Uterus (tissue), 4 donors: Measurements from ENCODE around the gene TLE2. TPM values are rescaled to one million over a fixed set of nuclear protein-coding genes. Genes with fewer than 3 reads are reported as not detected.

Experiments used
- DNase-seq, 2 donors: peaks; one replicate each; pipeline ENCODE4 v3.0.0-alpha.2; 2019 to 2020
- H3K27ac ChIP-seq, 2 donors: fragments of 200-600 bp; sonication (generic); 1 replicate in 1 of 2; 2 replicates in 1 of 2; pipeline ENCODE4 v1.5.1; 2016 to 2018
- H3K27me3 ChIP-seq, 2 donors: fragments of 200-600 bp; sonication (generic); one replicate each; pipeline ENCODE4 v1.5.1; 2018 to 2019; ENCODE audit warnings: control low read depth in 1 of 2
- H3K36me3 ChIP-seq, 2 donors: fragments of 200-600 bp; sonication (generic); one replicate each; pipeline ENCODE4 v1.5.1; 2019; ENCODE audit warnings: control low read depth in 1 of 2
- H3K4me1 ChIP-seq, 2 donors: fragments of 200-600 bp; sonication (generic); one replicate each; pipeline ENCODE4 v1.5.1; 2018 to 2019; ENCODE audit warnings: control low read depth in 1 of 2
- H3K4me3 ChIP-seq, 2 donors: fragments of 200-600 bp; sonication (generic); 1 replicate in 1 of 2; 2 replicates in 1 of 2; pipeline ENCODE4 v1.5.1; 2018 to 2019; ENCODE audit warnings: mild to moderate bottlenecking in 1 of 2
- H3K9me3 ChIP-seq, 2 donors: fragments of 200-600 bp; sonication (generic); one replicate each; pipeline ENCODE4 v1.5.1; 2019; ENCODE audit warnings: control low read depth in 1 of 2
- CTCF ChIP-seq, 4 experiments: fragments of 200-600 bp in 2 of 4; fragments of 450-650 bp in 2 of 4; sonication (generic) in 2 of 4; IDR thresholded peaks; one replicate each; pipeline ENCODE4 v1.5.1; 2016 to 2019; ENCODE audit warnings: antibody characterized with exemption in 4 of 4, mild to moderate bottlenecking in 2 of 4, moderate library complexity in 1 of 4
- POLR2A ChIP-seq, 2 donors: fragments of 450-650 bp; IDR thresholded peaks; one replicate each; pipeline ENCODE4 v1.6.1; 2016; ENCODE audit warnings: antibody characterized with exemption in 2 of 2, mild to moderate bottlenecking in 1 of 2, moderate library complexity in 1 of 2
- intact Hi-C: fragments of 100-400 bp; cut with DNase I; formaldehyde crosslinking; loops from one replicate; pipeline ENCODE4 v1.15.1; 2023; ENCODE audit warnings: low total_unique reads
- total RNA-seq, 4 donors: library from RNA; depleted of rRNA in 3 of 4; stranded (reverse); fragments of >200 nt in 3 of 4; gene quantifications; one replicate each; pipeline versions ENCODE4 v1.1.0 to v1.2.4, GENCODE V29; 2014 to 2023
- donor health status: DM: yes; HTN: yes; CAD: no.

The TLE2 gene
- total RNA-seq, 4 donors from 2014 or later = 24.9 to 102 (median 62.3) TPM

GRCh38 chr19:3059653-3060052 is 30.6 kb upstream of the TLE2 start:
- intact Hi-C loops = no loop called here
- H3K9me3 ChIP-seq = no peaks in the 10 kb centered on the region
- no peaks in the 10 kb centered on the region for H3K27me3 ChIP-seq
- H3K36me3 ChIP-seq = no peaks in the 10 kb centered on the region
- no peak for TF ChIP-seq CTCF (IDR thresholded peaks at IDR 0.05)
- no peak for TF ChIP-seq POLR2A (IDR thresholded peaks at IDR 0.05)
- H3K4me3 ChIP-seq = no peak overlapping the region
- no peak for DNase-seq
- H3K27ac ChIP-seq = peak overlapping the region; percentile 98 to 99
- peaks cover 8 to 36% of the 10 kb centered on the region in 2 donors for H3K4me1 ChIP-seq

DNA sequence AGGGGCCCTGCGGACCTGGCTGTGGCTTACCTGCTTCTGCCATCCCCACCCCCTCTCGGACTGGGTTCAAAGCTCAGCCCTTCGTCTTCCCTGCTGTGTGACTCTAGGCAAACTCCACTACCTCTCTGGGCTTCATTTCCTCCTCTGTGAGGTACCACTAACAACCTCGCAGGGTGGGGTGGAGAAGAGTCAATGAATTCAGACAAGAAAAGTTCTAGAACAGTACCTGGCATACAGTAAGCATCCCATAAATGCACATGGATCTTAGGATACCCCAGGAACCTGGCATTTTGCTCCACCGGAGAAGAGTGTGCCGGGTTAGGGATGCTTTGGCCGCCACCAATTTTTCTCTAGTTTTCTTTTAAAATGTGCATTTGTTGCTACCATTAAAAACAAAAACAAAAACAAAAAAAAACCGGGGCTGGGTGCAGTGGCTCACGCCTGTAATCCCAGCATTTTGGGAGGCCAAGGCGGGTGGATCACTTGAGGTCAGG is 29.8 kb upstream of the TLE2 start:
- Histone ChIP-seq H3K4me3 (no peak overlapping the region), H3K27me3 (no peaks in the 10 kb centered on the region), H3K4me1 (peaks cover 8 to 36% of the 10 kb centered on the region in 2 donors), H3K27ac (peak overlapping the region; percentile 82 to 88), H3K9me3 (no peaks in the 10 kb centered on the region), H3K36me3 (no peaks in the 10 kb centered on the region)
- no peak for DNase-seq
- TF ChIP-seq CTCF (IDR thresholded peaks at IDR 0.05) (no peak), POLR2A (IDR thresholded peaks at IDR 0.05) (no peak)
- intact Hi-C loops = no loop called here

GRCh38 chr19:3058009-3058820 is 29.1 kb upstream of the TLE2 start:
- no peak for DNase-seq
- no peak for TF ChIP-seq CTCF (IDR thresholded peaks at IDR 0.05)
- TF ChIP-seq POLR2A (IDR thresholded peaks at IDR 0.05) = no peak
- Histone ChIP-seq H3K27ac (peak overlapping the region; percentile 82 to 88), H3K4me1 (peaks cover 8 to 36% of the 10 kb centered on the region in 2 donors), H3K36me3 (no peaks in the 10 kb centered on the region), H3K27me3 (no peaks in the 10 kb centered on the region), H3K9me3 (no peaks in the 10 kb centered on the region), H3K4me3 (no peak overlapping the region)
- intact Hi-C loops = no loop called here

GRCh38 chr19:3057275-3057714 is 28.2 kb upstream of the TLE2 start:
- H3K4me1 ChIP-seq = peaks cover 8 to 32% of the 10 kb centered on the region in 2 donors
- intact Hi-C loops = no loop called here
- H3K4me3 ChIP-seq = peak overlapping the region in 1 of 2 donors; percentile 6
- H3K27me3 ChIP-seq = no peaks in the 10 kb centered on the region
- peak overlapping the region; percentile 82 to 88 for H3K27ac ChIP-seq
- H3K9me3 ChIP-seq = no peaks in the 10 kb centered on the region
- peak; percentile 87 to 93 for DNase-seq
- TF ChIP-seq POLR2A (IDR thresholded peaks at IDR 0.05) = peak in 1 of 2 donors; percentile 28
- TF ChIP-seq CTCF (IDR thresholded peaks at IDR 0.05) = peak in 3 of 4 experiments; percentile 19 to 53 (median 26)
- H3K36me3 ChIP-seq = no peaks in the 10 kb centered on the region

DNA sequence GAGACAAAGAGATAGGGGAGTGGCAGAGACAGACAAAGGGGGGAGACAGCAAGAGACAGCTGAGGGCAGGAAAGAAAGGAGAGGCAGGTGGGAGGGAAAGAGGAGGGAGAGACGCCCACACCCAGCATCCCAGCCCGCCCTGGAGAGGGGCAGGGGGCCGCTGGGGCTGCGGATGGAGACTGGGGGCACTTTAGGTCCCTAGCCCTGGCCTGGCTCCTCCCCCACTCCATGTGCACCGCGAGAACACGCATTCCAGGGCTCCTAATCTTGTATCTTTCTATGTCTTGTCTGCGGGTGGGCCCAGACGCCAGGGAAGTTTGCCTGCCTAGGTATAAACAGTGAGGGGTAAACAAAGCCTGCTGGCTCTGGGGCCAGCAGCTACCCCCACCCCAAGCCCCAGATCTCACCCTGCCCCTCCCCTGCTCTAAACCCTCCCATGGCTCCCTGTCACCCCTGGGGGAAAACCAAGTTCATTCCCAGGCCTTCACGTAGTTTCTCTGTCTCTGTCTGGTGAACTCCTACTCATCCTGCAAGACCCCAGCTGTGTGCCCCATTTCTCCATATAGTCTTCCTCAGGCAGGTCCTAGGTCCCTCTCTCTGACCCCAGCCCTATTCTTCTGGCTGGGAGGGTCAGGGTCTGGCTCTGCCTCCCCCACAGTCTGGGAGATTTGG is 27.5 kb upstream of the TLE2 start:
- Histone ChIP-seq H3K36me3 (no peaks in the 10 kb centered on the region), H3K27me3 (no peaks in the 10 kb centered on the region), H3K9me3 (no peaks in the 10 kb centered on the region), H3K4me3 (no peak overlapping the region), H3K4me1 (peaks cover 8 to 32% of the 10 kb centered on the region in 2 donors), H3K27ac (peak overlapping the region; percentile 82 to 88)
- no peak for TF ChIP-seq POLR2A (IDR thresholded peaks at IDR 0.05)
- no peak for TF ChIP-seq CTCF (IDR thresholded peaks at IDR 0.05)
- no peak for DNase-seq
- intact Hi-C loops = no loop called here
